WTC11 (cell line): ENCODE data around the gene NEK2. TPM values are rescaled to one million over a fixed set of nuclear protein-coding genes. Genes with fewer than 3 reads are reported as not detected.

ENCODE experiments used
- ATAC-seq: fragments of 200-7000 bp; cut with Tn5 transposase; 2 replicates; pipeline ENCODE4 v1.10.0; 2021; ENCODE audit warnings: mild to moderate bottlenecking, moderate library complexity
- CTCF ChIA-PET: fragments of 300-600 bp; sonication (Branson Sonifier 250); formaldehyde crosslinking; loops from one replicate; lab custom pipeline; 2021; ENCODE audit warnings: antibody characterized with exemption; lab: Charles Lee
- POLR2A ChIA-PET: fragments of 350-600 bp; sonication (Branson Sonifier 250); formaldehyde crosslinking; loops from one replicate; lab custom pipeline; 2021; ENCODE audit warnings: antibody characterized with exemption; lab: Charles Lee
- DNase-seq: peaks from one replicate; pipeline ENCODE4 v3.0.0; 2021; ENCODE audit warnings: low spot score
- H3K27ac Mint-ChIP-seq: 2 replicates; pipeline ENCODE4 v1.8.0; 2021; ENCODE audit warnings: mixed read lengths
- H3K27me3 Mint-ChIP-seq: 2 replicates; pipeline ENCODE4 v1.8.0; 2021; ENCODE audit warnings: low read depth, mild to moderate bottlenecking, moderate library complexity, mixed read lengths
- H3K36me3 Mint-ChIP-seq: 2 replicates; pipeline ENCODE4 v1.8.0; 2021; ENCODE audit warnings: mixed read lengths
- H3K4me1 Mint-ChIP-seq: 2 replicates; pipeline ENCODE4 v1.8.0; 2022; ENCODE audit warnings: mixed read lengths
- H3K4me3 Mint-ChIP-seq: 2 replicates; pipeline ENCODE4 v1.8.0; 2021; ENCODE audit warnings: mild to moderate bottlenecking, moderate library complexity, mixed read lengths
- H3K9me3 Mint-ChIP-seq: 2 replicates; pipeline ENCODE4 v1.8.0; 2021; ENCODE audit warnings: mixed read lengths
- ATF1 ChIP-seq: sonication (generic); formaldehyde crosslinking; IDR thresholded peaks from 2 replicates; pipeline ENCODE4 v1.8.1; 2023; ENCODE audit warnings: mild to moderate bottlenecking, moderate library complexity, missing genetic modification reagents
- CDX4 ChIP-seq: fragments of 250-450 bp; sonication (Bioruptor Pico); IDR thresholded peaks from 2 replicates; pipeline ENCODE4 v1.9.0; 2021; ENCODE audit warnings: moderate library complexity, mild to moderate bottlenecking, inconsistent platforms, borderline replicate concordance
- ETV6 ChIP-seq: sonication (generic); formaldehyde crosslinking; IDR thresholded peaks from 2 replicates; pipeline ENCODE4 v1.8.1; 2022; ENCODE audit warnings: mild to moderate bottlenecking, missing genetic modification reagents
- FOXP4 ChIP-seq: sonication (generic); formaldehyde crosslinking; IDR thresholded peaks from 2 replicates; pipeline ENCODE4 v1.8.0; 2022; ENCODE audit warnings: mild to moderate bottlenecking, missing genetic modification reagents
- GRHL2 ChIP-seq: fragments of 250-450 bp; sonication (Bioruptor Pico); IDR thresholded peaks from 2 replicates; pipeline ENCODE4 v1.8.0; 2022; ENCODE audit warnings: mild to moderate bottlenecking, moderate library complexity; ENCODE audit not compliant: insufficient replicate concordance, severe bottlenecking
- HMGXB4 ChIP-seq: sonication (generic); formaldehyde crosslinking; IDR thresholded peaks from 2 replicates; pipeline ENCODE4 v1.8.1; 2023; ENCODE audit warnings: mild to moderate bottlenecking, moderate library complexity, missing genetic modification reagents
- MYBL2 ChIP-seq: sonication (generic); formaldehyde crosslinking; IDR thresholded peaks from 2 replicates; pipeline ENCODE4 v1.8.1; 2023; ENCODE audit warnings: mild to moderate bottlenecking, moderate library complexity, missing genetic modification reagents
- PREB ChIP-seq: sonication (generic); formaldehyde crosslinking; IDR thresholded peaks from 2 replicates; pipeline ENCODE4 v1.8.1; 2022; ENCODE audit warnings: mild to moderate bottlenecking, missing genetic modification reagents, moderate library complexity, borderline replicate concordance
- SMAD3 ChIP-seq: sonication (generic); formaldehyde crosslinking; IDR thresholded peaks from 2 replicates; pipeline ENCODE4 v1.8.0; 2022; ENCODE audit warnings: missing genetic modification reagents, mild to moderate bottlenecking, borderline replicate concordance
- ZNF219 ChIP-seq: sonication (generic); formaldehyde crosslinking; IDR thresholded peaks from 2 replicates; pipeline ENCODE4 v1.8.0; 2023; ENCODE audit warnings: missing genetic modification reagents, mild to moderate bottlenecking, borderline replicate concordance
- ZNF532 ChIP-seq: fragments of 250-450 bp; sonication (Bioruptor Pico); IDR thresholded peaks from 2 replicates; pipeline ENCODE4 v1.9.0; 2021; ENCODE audit warnings: mild to moderate bottlenecking, borderline replicate concordance
- ZSCAN18 ChIP-seq: fragments of 250-450 bp; sonication (Bioruptor Pico); IDR thresholded peaks from 2 replicates; pipeline ENCODE4 v2.1.2; 2022; ENCODE audit warnings: mild to moderate bottlenecking, moderate library complexity
- total RNA-seq: library from RNA; stranded (reverse); gene quantifications from 3 replicates; pipeline ENCODE4 v1.2.3, GENCODE V29; 2021

The NEK2 gene
- total RNA-seq, 1 experiment from 2014 or later: 23.5 TPM

GRCh38 chr1:211660718-211661222, 14.7 kb downstream of the NEK2 start (continued):
- TF ChIP-seq HMGXB4 (CRISPR knock-in tag): no peak
- TF ChIP-seq, all 79 proteins: peak for 0

GRCh38 chr1:211656728-211657127, 18.7 kb downstream of the NEK2 start:
- no peaks in the 10 kb centered on the region for H3K27me3 Mint-ChIP-seq
- POLR2A ChIA-PET: no interaction called here
- ATAC-seq (no peak), DNase-seq (no peak)
- H3K9me3 Mint-ChIP-seq: no peaks in the 10 kb centered on the region
- H3K4me3 Mint-ChIP-seq: no peak overlapping the region
- CTCF ChIA-PET: no interaction called here
- H3K36me3 Mint-ChIP-seq: no peaks in the 10 kb centered on the region
- peaks cover 17% of the 10 kb centered on the region for H3K4me1 Mint-ChIP-seq
- TF ChIP-seq ETV6 (CRISPR knock-in tag) (no peak), PREB (CRISPR knock-in tag) (no peak), ZNF219 (CRISPR knock-in tag) (no peak), GRHL2 (CRISPR knock-in tag) (no peak), ZSCAN18 (no peak), CDX4 (no peak), ATF1 (CRISPR knock-in tag) (no peak), ZNF532 (CRISPR knock-in tag) (no peak), SMAD3 (CRISPR knock-in tag) (no peak), MYBL2 (CRISPR knock-in tag) (no peak), FOXP4 (CRISPR knock-in tag) (no peak)
- no peak overlapping the region for H3K27ac Mint-ChIP-seq
